HG03108 (cell line): ENCODE data around the gene CDC42BPG.
"Not testable (repeated sequence)": the region's sequence is repeated elsewhere in the genome, so short reads cannot be mapped to it uniquely, and the experiment has no call there.

Experiments used
- ATAC-seq: cut with Tn5 transposase; IDR thresholded peaks from one replicate; pipeline ENCODE4 v1.9.1; 2021; ENCODE audit warnings: moderate library complexity; ENCODE audit not compliant: unreplicated experiment

The CDC42BPG gene

DNA sequence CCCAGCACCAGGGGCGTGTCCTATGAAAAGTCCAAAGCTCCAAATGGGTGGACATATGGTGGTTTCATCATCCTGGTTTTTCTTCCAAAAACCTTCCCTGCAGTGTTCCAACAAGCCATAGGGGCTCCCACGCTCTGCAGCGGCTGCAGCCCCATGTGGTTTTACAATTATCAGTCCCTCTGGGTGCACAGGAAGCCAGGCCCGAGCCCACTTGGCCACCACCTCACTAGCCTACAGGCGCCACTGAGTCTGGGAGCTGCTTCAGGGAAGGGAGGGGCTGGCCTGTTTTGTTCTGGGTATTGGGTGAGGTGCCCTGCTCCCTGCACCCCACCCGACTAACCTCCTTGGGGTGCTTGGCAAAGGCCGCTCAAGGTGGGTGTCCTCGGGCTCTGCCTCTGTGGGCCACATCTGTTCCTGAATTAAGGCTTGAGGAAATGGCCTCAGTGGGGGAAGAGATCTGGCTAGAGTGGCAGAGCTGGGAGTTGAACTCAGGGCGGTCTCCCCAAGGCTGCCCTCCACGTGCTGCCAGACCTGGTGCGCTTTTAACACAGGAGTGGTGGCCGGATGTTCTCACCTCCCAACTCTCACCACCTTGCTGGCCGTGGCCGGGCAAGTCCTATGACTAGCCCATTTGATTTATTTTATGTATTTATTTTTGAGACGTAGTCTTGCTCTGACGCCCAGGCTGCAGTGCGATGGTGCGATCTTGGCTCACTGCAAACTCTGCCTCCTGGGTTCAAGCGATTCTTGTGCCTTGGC, 5.3 kb upstream of the CDC42BPG start:
- no peak for ATAC-seq

DNA sequence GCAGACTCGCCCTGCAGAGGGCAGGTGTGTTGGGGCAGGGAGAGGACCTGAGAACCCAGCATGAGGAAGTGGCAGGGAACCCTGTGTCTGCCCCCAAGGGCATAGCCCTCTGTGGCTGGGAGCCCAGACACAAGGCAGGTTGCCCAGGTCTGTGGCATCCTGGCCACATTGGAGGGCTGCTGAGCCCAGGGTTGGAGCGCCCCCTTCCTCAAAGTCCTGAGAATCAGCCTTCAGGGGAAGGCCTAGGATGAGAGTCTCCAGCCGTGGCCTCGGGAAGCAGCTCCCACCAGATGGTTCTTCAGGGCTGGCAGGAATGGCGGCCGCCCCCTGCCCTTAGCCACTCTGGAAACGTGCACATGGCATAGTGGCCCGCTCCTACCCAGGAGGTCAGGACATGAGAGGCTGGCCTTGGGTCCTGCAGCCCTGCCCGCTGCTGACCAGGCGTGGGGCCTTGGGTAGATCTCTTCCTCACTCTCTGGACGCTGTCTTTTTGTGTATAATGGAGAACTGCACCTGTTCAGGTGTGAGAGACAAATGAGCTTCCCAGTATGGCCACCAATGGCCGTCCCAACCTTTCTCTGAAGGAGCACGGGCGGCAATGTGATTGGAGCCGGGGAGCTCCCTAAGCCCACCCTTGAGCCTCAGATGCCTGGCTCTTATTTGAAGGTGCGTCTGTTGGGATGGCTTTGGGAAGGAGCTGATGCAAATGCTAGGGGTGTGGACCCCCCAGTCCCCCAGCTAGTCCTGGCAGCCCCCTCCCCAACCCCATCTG, 4.6 kb upstream of the CDC42BPG start:
- no peak for ATAC-seq

DNA sequence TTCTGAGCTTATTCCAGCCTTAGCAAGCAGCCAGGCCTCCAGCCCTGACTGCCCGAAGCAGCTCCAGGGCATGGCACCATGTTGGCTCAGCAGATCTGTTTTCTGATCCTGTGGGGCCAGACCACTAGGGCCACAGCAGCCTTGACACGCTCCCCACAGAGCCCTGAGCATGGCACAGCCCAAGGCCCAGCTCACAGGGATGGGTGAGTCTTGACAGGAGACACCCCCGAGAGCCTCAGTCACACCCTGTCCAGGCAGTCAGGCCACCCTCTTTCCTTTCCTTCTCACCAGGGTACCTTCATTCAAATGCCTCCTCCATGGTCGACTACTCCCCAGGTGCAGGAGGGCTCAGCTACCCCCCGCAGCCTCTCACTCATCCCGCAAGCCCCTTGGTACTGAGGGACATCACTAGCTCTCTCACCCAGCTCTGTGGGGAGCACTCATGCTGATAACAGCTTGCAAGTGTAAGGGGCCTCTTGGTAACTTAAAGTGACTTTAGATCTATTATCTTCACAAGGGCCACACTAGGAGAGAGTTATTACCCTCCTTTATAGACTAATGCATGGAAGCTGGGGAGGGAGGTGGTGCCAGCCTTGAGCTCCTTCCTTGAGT, 3.9 kb upstream of the CDC42BPG start:
- ATAC-seq, result no peak

DNA sequence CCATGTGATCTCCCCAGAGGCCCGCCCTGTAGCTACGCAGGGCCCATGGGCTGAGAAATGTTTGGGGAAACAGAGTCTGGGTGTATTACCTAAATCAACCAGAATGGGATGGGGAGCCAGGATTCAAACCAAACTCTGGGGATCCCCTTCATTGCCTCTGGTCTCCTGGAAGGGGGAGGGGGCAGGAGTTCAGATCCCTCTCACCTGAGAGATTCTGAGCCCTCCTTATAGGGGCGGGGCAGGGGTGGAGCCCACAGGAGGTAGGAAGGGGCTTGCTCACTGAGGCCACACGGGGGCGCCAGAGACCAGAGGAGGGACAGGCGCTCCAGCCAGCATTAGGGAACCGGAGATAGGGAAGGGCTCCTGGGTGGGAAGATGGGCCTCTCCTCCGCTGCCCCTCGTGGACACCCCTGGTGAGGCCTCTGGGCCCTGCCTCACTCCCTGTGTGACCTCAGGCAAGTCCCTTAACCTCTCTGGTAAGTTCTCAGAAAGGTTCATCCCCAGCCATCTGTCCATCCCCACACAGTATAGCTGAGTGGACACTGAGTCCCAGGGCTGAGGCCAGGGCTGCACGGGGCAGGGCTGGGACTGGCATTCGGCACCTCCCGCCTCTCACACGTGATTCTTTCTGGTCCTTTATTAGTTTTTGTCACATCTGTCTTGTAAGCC, 2.7 kb upstream of the CDC42BPG start:
- ATAC-seq, result no peak

DNA sequence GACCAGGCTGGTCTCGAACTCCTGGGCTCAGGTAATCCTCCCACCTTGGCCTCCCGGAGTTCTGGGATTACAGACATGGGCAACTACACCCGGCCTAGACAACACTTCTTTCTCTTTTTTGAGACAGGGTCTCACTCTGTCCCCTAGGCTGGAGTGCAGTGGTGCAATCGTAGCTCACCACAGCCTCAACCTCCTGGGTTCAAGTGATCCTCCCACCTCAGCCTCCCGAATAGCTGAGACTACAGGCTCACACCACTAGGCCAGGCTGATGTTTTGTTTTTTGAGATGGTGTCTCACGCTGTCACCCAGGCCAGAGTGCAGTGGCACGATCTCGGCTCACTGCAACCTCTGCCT, 1.3 kb upstream of the CDC42BPG start:
- ATAC-seq, result not testable (repeated sequence)

GRCh38 chr11:64845129-64845775, 799 bp upstream of the CDC42BPG start:
- no peak for ATAC-seq

DNA sequence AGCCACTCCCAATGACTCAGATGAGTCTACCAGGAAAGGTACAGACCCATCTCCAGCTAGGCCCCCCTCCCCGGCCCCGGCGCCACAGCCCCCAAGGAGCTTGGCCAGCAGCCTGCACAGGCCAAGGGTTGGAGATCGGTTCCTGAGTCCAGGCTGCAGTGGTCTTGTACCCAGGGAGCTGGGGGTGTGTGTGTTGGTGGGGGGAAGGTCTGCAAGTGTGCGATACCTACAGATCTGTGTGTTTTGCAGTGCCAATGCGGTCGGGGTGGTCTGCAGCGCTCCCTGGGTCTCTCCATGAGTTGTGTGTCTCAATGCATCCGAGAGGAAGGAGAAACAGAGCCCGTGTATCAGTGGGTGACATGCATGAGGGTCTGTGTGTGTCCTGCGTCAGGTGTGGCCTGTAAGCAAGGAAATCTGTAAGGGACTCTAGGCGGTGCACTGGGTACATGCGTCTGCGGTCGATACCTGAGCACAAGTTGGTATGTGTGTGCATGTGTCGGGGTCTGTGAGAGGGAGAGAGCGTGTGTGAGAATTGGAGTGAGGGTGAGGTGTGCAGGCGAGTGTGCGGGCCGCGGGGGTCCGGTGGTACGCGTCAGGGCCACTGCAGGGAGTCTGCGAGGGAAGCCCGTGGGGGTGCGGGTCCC, 645 bp downstream of the CDC42BPG start:
- no peak for ATAC-seq

DNA sequence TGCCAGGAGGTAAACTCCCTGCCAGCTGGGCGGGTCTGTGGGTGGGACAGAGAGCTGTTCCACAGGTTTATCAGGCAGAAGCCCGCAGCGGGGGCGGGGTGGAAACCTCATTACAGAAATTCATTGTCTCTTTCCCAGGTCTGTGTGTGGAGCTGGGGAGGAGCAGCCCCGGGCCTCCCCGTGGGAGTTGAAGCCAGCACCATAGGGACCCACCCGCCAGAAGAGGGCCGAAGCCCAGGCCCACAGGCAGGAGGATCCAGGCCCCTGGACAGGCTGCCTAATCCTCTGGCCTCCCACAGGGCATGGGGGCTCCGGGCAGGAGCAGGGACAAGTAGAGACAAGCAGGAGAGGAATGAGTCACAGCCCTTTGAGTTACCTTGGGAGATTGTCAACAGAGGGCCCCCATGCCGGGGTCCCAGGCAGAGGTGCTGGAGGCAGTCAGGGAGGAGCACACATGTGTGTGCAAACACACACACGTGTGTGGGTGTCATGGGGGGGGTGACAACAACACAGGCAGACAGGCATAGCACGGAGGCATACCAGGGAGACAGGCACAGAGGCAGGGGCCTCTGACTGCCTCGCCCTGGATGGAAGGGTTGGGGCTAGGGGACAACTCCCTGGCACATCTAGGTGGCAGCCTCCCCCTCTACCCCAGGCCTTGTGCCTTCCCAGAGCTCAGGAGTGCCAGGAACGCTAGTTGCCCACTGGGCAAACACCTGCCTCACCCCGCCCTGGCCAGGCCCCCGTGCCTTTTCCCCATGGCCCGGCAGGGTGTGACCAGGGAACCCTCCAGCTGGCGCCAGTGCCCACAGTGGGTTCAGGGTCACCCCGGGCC, 1.4 kb downstream of the CDC42BPG start:
- no peak for ATAC-seq

- ATAC-seq, result no peak
Observed at GRCh38 chr11:64842366-64842759, 2.1 kb downstream of the CDC42BPG start.

GRCh38 chr11:64841592-64842365, 2.7 kb downstream of the CDC42BPG start:
- ATAC-seq, result no peak

DNA sequence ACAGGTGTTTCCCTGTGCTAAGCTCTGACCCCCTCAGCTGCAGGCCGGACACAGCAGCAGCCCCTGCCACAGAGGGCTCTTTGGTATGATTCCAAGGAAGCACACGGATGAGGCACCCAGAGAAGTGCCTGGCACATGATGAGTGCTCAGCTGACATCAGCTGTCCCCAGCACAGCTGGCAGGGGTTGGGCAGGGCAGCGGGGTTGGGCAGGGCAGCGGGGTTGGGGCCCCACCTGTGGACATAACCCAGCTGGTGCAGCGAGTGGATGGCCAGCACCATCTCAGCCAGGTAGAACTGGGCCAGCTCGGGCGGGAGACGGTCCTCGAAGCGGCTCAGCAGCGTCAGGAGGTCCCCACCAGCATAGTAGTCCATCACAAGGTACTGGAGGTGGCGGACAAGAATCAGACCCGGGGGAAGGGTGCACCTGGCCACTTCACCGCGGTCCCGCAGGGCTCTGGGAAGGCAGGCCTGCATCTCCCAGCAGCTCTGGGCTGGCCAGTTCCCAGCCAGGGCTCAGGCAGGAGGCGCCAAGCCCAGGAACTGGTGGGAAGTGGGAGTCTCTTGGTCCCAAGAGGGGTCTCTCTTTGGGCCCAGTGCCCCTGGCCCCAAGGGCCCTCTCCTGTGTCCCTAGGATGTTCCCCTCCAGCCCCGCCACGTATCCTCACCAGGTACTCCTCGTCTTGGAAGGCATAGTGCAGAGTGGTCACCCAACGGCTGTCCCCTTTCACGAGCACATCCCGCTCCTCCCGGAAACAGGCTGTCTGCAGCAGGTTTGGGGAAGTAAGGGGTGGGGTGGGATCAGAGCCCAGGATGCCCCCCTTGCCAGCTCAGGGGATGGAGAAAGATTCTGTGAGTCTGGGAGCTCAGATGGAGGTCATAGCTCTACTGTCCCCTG, 4.3 kb downstream of the CDC42BPG start:
- no peak for ATAC-seq

GRCh38 chr11:64839335-64839734, 5.1 kb downstream of the CDC42BPG start:
- ATAC-seq, result no peak

GRCh38 chr11:64838600-64839334, 5.7 kb downstream of the CDC42BPG start:
- no peak for ATAC-seq

GRCh38 chr11:64837887-64838351, 6.5 kb downstream of the CDC42BPG start:
- ATAC-seq, result no peak

DNA sequence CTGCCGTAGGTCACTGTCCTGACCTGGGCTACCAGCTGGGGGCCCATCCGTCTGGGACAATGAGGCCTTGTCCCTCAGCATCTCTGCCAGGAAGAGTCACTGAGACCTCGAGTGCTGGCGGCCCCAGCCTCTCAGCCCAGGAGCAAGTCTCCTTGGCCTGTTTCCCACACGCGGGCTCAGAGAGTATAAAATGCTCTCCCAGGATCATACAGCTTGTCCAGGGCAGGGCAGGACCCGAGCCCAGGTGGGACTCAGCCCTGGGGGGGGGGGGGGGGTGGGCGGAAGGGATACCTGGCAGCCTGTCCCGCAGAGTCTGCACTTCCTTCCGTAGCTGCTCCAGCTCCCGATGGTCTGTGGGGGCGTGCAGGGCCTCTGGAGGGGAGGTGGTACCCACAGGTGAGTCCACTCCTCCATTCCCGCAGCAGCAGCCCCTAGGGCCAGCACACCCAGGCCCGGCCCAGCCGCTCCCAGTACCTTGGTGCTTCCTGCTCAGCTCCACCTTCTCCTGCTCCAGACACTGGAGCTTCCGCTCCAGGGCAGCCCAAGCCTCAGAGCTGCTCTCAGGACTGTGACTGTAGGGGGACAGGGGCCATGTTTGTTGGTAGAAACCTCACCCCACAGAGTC, 7.9 kb downstream of the CDC42BPG start:
- no peak for ATAC-seq

DNA sequence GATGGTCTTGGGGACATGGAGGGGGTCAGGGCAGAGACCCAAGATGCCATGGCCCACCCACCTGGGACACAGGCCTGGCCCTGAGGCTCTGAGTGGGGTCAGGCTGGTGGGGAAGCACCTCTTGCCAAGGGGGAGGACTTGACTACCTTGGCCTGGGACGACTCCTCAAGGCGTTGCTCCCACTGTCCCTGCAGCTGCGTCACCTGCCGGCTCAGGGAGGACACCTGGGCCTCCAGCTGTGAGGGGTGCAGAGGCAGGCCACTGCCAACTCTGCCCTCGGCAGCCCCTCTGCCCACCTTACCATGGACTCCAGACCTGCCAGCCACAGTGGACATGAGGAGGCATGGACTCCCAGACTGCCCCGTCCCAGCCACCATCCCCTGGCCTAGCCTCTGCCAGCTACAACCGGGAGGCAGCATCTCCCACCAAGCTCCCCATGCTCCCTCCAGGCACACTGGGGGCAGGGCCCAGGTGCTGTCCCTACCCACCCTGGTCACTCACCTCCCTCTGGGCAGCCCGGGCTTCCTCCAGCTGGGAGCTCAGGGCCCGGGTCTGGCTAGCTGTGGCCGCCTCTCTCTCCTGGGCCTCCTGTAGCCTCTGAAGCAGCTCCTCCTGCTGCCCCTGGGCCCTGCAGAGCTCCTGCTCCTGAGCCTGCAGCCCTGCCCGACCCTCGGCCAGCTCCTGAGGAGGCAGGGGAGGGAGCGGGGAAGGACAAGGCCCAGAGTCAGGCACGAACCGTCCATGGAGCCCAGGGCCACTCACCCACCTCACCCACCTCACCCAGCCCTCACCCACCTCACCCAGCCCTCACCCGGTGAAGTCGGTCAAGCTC, 8.6 kb downstream of the CDC42BPG start:
- ATAC-seq, result no peak
